GM19467 (cell line): ENCODE data around the gene RFT1.

ENCODE experiments used
- ATAC-seq: cut with Tn5 transposase; IDR thresholded peaks from one replicate; pipeline ENCODE4 v1.9.1; 2021; ENCODE audit warnings: mild to moderate bottlenecking, moderate library complexity; ENCODE audit not compliant: unreplicated experiment

Gene RFT1

DNA sequence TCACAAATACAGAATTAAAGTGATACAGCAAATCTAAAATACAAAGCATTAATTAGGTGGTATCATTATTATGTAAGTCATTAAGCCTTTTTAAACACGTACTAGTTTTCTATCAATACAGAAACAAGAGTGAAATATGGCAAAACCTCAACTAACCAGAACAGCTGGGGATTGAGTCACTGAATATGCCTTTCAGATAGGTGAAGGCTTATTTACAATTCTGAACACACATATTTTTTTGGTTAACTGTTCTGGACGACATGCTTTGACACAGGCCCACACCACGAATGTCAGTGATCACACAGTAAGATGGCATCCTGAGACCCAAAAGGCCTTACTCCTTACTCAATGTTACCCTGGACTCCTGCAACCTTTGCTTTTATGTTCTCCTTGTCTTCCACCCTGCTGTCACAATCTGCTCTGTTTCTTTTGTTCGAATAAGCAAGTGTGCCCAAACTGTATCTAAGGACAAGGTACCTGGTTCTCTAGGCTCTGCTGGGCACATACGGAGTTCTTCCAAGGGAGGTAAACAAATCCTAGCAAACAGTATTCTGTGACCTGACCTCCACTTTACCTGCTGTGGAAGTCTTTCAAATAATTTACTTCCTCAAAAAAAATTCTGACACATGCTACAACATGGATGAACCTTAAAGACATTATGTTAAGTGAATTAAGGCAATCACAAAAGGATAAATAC is 91.4 kb downstream of the RFT1 start:
- ATAC-seq, result no peak
